ENCODE data around the gene MED22. TPM values are rescaled to one million over a fixed set of nuclear protein-coding genes. Genes with fewer than 3 reads are reported as not detected.
"Not testable (repeated sequence)": the region's sequence is repeated elsewhere in the genome, so short reads cannot be mapped to it uniquely, and the experiment has no call there.

The MED22 gene
- total and polyA plus RNA-seq, 2 of the 8 experiments (the other 6 are each of a cell fraction or from before 2014, with no cell fraction given), result 56.4 to 68.4 TPM

GRCh38 chr9:133317551-133317950 lies 30.4 kb downstream of the MED22 start:
- H3K79me1 ChIP-seq (ENCODE audit: low read depth, low read length); CTCF ChIA-PET (ENCODE audit: partially characterized antibody): not testable (repeated sequence)

More at GRCh38 chr9:133317551-133317950, 30.4 kb downstream of the MED22 start:
- H4K20me1 ChIP-seq (replicated peaks in 1 of 2; ENCODE audit: control insufficient read depth in 1 of 2, insufficient read depth in 2 of 2, low read length in 2 of 2); POLR2A ChIA-PET (ENCODE audit: partially characterized antibody); H2BK15ac ChIP-seq (ENCODE audit: low read length); H2AFZ ChIP-seq (ENCODE audit: low read length); H3K4ac ChIP-seq (replicated peaks; ENCODE audit: insufficient read length, low read depth, low read length); H3K23me2 ChIP-seq (ENCODE audit: low read depth, low read length); H3K4me1 ChIP-seq (replicated peaks in 1 of 4; ENCODE audit: control insufficient read depth in 3 of 4, insufficient read depth in 4 of 4, low read length in 3 of 4); H2BK20ac ChIP-seq (ENCODE audit: low read length); H2BK12ac ChIP-seq (ENCODE audit: low read depth, low read length); H4K8ac ChIP-seq (ENCODE audit: extremely low read depth, insufficient read depth, low read length); H3K9ac ChIP-seq (replicated peaks in 1 of 4; ENCODE audit: extremely low read depth in 1 of 4, low read depth in 3 of 4, low read length in 3 of 4); DNase-seq (ENCODE audit: low read depth in 1 of 2, low spot score in 2 of 2); H2BK5ac ChIP-seq (ENCODE audit: low read depth, low read length); H3K9me3 ChIP-seq (ENCODE audit: insufficient read depth in 2 of 2, low read depth in 1 of 2, low read length in 1 of 2); H3K56ac ChIP-seq (replicated peaks; ENCODE audit: insufficient read length, low read depth, low read length); H4K5ac ChIP-seq (ENCODE audit: insufficient read length, low read depth, low read length); H3K4me3 ChIP-seq (ENCODE audit: extremely low read depth in 1 of 4, insufficient read depth in 2 of 4, low read depth in 3 of 4, low read length in 4 of 4); H3K27ac ChIP-seq (ENCODE audit: low read depth, low read length); FAIRE-seq; H3K79me2 ChIP-seq (ENCODE audit: control insufficient read depth in 1 of 2, insufficient read depth in 2 of 2, low read length in 2 of 2); H3K4me2 ChIP-seq (ENCODE audit: insufficient read depth in 1 of 2, low read depth in 2 of 2, low read length in 2 of 2); H3K18ac ChIP-seq (ENCODE audit: extremely low read depth, low read length); H2AK5ac ChIP-seq (ENCODE audit: low read depth, low read length); H2BK120ac ChIP-seq (replicated peaks; ENCODE audit: low read depth, low read length); H3K27me3 ChIP-seq (replicated peaks in 1 of 4; ENCODE audit: control insufficient read depth in 3 of 4, extremely low read depth in 1 of 4, insufficient read depth in 3 of 4, low read length in 3 of 4); H4K91ac ChIP-seq (replicated peaks; ENCODE audit: insufficient read length, low read length); H3K36me3 ChIP-seq (ENCODE audit: control insufficient read depth in 2 of 4, insufficient read depth in 4 of 4, low read length in 3 of 4); H3K14ac ChIP-seq (ENCODE audit: insufficient read length); H3K23ac ChIP-seq (ENCODE audit: insufficient read length): not testable (repeated sequence)
- 95% methylated on average over 13 of the region's 13 CpGs; no CpG with 5 or more reads in 1 of the 2 experiments for WGBS, 2 experiments (ENCODE audit: extremely low coverage in 1 of 2, insufficient coverage in 1 of 2, insufficient read length in 1 of 2, insufficient replicate concordance in 2 of 2, low coverage in 1 of 2, low lambda C conversion rate in 2 of 2, missing lambda C conversion rate in 1 of 2)

Measured in H1 (cell line).